Activated T-cell treated with anti-CD3 and anti-CD28 coated beads, Interleukin-2, amount 50 U/mL, for 1 hour (primary cell): Measurements from ENCODE around the gene KLC3.
A peak's percentile ranks its signal among the peaks of the same experiment; 100 is the strongest.

Experiments
- DNase-seq: peaks from one replicate; pipeline ENCODE4 v3.0.0-alpha.2; 2020

The KLC3 gene

DNA sequence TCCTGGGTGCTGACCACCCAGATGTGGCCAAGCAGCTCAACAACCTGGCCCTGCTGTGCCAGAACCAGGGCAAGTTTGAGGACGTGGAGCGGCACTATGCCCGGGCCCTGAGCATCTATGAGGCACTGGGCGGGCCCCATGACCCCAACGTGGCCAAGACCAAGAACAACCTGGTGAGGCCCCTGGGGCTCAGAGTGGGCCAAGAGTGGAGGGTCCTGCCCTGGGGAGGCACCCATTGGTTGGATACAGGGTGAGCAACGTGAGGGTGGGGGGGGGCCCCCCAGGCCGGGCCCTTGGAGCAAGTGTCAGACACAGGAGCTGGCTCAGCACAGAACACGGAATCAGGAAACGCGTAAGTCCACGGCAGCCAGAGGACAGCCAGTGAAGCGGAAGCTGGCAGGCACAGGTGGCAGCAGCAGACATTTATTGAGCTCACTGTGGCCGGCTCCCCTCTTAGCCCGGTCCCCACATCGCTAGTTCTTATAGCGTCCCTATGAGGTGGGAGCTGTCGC is 8.9 kb downstream of the KLC3 start:
- no peak for DNase-seq

DNA sequence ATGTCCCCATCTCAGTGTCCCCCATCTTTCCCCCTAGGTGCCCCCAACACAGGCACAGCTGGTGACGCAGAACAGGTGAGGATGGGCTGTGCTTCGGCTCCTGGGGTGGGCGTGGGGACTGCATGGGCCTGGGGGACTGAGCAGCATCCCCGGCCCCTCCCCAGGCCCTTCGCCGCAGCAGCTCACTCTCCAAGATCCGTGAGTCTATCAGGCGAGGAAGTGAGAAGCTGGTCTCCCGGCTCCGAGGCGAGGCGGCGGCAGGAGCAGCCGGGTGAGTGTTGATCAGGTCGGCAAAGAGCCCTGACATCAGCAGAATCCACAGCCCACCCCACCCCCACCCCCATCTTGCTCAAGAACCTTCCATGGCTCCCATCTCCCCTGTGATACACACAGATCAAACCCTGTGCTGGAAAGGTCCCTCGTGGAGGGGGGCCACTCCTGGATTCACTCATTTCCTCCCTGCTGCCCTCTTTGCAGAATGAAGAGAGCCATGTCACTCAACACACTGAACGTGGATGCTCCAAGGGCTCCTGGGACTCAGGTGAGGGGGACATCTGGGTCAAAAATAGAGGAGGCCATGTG is 10.0 kb downstream of the KLC3 start:
- DNase-seq: no peak

- DNase-seq: no peak
Measured at GRCh38 chr19:45351401-45351952, 10.9 kb downstream of the KLC3 start.

DNA sequence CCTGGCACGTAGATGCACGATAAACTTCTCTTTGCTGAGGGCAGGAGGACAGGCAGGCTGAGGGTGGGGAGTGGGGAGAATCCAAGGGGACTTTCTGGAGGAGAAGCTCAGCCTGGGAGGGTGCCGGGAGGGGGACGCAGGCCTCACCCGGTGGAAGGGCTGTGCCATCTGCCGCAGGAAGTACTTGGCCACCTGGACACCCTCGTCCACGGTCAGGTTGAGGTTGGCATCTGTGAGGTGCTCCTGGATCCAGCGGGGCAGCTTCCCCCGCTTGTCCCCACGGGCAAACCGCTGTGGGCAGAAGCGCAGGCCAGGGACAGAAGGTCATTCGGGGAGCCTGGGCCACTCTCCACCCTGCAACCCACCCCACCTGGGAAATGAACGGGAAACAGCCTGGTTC is 11.5 kb downstream of the KLC3 start:
- no peak for DNase-seq

GRCh38 chr19:45352471-45352870 is 11.9 kb downstream of the KLC3 start:
- no peak for DNase-seq

DNA sequence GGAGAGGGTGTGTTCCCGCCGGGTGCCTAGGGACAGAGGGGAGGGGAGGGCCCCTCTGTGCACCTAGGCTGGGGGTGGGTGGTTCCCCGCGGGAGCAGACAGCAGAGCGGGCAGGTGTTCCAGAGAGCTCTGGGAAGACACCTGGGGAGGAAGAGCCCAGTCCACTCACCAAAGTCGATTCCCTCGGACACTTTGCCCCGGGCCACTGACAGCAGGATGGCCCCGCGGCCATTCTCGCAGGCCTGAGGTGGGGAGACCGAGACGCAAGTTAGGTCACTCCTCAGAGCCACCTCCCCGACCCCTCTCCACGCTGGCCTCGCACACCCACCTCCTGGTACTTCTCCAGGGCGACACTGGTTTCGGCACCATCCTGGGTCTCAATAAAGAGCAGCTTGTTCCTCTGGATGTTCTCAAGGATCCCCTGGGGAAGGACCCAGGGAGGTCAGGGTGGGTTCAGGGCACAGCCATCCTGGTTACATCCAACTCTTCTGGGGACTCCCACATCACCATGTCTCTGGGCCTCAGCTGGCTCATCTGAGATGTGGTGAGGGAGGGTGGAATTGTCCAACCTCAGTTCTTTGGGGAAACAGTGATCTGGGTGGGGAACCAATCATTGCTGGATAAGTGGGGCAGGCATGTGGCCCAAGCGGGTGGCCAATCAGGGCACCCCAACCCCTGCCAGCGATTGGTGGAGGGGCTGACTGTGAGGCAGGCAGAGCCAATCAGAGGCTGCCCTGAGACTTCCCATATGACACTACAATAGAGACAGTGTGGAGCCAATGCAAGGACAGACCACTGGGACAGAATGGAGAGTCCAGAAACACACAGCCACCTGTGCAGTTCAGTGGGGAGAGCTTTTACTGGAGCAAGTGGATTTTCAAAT is 12.6 kb downstream of the KLC3 start:
- DNase-seq: no peak

- no peak for DNase-seq
Measured at GRCh38 chr19:45354241-45354842, 13.8 kb downstream of the KLC3 start.

GRCh38 chr19:45355402-45355801 is 14.9 kb downstream of the KLC3 start:
- DNase-seq: no peak

GRCh38 chr19:45355910-45356309 is 15.4 kb downstream of the KLC3 start:
- no peak for DNase-seq

DNA sequence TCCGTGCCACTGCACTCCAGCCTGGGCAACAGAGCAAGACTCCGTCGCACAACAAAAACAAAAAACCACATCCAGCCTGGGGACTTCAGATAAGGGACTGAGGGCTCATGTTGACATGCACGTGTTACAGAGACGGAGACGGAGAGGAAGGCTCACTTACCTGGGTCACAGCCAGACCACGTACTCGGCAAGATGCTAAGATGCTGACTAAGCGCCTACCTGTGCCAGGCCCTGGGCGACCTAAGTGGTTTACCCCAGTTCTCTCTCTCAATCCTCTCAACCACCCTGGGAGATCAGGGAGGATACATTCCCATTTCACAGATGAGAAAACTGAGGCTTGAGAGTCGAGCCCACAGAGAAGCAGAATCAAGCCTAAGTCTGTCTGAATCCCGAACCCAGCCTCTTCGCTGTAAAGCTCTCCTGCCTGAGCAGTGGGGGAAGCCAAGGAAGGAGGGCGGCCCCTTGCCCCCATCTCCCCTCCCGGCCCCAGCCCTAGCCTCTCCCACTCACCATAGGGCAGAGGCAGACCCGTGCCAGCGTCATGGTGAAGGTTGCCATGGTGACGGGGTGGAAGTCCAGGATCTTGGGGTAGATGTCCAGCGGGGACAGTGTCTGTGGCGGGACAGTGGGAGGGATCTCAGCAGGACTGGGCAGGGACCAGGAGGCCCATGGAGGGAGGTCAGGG is 16.4 kb downstream of the KLC3 start:
- DNase-seq: no peak

DNA sequence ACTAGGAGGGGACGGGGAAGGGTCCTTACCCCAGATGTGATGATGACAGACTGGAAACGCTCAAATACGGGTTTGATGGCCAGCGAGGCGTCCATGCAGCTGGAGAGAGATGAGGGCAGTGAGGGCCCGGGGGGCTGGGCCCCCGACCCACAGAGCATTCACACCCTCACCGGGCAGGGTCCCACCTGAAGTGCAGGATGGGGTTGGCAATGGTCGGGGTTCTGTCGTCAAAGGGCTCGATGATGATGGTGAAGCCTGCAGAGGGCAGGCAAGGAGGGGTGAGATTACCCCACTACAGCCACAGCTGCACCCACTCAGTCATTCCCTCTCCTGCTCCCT is 16.9 kb downstream of the KLC3 start:
- DNase-seq: no peak

GRCh38 chr19:45358213-45358792 is 17.8 kb downstream of the KLC3 start:
- DNase-seq: no peak

GRCh38 chr19:45361608-45362007 is 21.1 kb downstream of the KLC3 start:
- no peak for DNase-seq

GRCh38 chr19:45362291-45362690 is 21.7 kb downstream of the KLC3 start:
- DNase-seq: no peak

DNA sequence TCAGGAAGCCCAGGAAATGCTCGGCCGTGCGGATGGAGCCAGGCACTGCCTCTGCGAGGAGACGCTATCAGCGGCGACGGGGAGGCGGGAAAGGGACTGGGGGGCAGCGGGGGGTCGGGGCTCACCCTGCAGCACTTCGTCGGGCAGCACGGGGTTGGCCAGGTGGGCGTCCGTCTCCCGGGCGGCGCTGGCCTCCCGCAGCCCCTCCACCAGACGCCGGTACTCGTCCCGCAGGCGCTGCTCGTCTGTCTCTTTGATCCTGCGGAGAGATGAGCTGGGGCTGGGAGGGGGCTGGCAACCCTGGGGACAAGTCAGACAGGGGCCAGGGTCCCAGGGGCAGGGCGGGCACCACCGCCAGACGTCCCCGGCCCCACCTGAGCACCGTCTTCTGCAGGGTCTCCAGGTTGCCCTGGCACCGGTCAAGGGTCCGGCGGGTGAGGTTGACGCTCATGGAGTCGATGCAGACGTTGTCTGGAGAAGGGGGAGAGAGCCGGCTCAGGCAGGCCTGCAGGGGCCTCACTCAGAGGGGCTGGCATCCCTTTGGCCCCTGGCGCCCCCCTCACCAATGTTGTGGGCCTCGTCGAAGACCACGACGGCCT is 23.4 kb downstream of the KLC3 start:
- no peak for DNase-seq

DNA sequence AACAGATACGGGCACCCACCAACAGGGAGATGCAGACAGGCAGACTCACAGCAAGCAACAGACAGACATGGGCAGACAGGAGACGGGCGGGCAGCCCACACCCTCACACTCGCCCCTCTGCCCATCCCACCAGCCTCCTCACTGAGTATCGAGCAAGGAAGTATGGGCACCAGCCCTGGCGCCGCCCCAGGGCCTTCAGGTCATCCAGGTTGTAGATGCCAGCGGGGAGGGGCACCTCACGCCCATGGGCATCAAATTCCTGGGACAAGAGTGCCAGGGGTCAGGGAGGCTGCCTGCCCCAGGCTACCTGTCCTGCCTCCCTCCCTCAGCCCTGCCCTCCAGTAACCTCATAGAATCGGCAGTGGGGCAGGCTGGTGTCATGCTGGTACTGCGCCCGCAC is 24.1 kb downstream of the KLC3 start:
- no peak for DNase-seq

DNA sequence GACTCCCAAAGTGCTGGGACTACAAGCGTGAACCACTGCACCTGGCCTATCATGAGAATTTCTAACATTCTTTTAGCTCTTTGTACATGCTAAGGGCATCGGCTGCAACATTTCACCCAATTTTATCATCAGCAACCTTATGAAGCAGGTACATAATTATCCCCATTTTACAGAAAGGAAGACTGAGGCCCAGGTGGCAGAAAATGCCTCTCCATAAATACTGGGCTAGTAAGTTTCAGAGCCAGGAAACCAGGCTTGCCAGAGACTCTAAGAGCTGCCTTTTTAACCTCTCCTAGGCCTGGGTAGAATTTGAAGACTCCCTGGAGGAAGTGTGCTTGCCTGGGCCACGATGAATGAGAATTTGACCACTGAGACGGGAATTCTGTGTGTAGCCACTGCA is 27.6 kb downstream of the KLC3 start:
- DNase-seq: no peak

GRCh38 chr19:45368737-45369340 is 28.3 kb downstream of the KLC3 start:
- no peak for DNase-seq

DNA sequence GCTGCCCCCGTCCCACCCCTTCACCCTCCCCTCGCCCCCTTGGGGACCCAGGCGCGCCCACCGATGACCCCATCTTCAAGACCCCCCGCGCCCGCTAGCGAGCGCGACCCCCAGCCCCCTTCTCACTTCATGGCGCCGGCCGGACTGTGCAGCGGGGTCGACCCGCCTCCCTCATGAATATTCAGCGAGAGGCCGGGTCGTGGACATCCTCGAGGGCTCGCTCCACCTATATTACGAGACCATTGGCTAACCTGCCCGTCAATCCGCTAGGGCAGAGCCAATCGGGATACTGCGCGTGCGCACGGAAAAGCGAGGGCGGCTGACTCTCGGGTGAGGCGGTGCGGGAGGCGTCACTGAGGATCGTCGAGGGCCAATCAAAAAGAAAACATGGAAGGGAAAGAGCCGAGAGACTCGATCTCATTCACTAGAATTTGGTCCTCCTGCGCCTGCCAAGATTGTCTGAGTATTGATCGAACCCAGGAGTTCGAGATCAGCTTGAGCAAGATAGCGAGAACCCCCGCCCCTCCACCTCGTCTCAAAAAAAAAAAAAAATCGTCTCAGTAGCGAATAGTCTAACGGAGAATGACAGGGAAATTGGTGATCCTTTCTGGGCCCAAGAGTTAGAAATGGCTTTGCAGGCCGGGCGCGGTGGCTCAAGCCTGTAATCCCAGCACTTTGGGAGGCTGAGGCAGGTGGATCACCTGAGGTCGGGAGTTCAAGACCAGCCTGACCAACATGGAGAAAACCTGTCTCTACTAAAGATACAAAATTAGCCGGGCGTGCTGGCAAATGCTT is 30.1 kb downstream of the KLC3 start, which contains the start of gene ERCC2:
TSS of gene ERCC2 (minus strand) at position 164 of the 795 bp plus-strand sequence. CDS start at position 131, 33 bp downstream.
- peak; percentile 100 for DNase-seq

GRCh38 chr19:45376045-45376724 is 35.6 kb downstream of the KLC3 start:
- DNase-seq: no peak
